NCI-H1694 treated with DMSO at 0.1 percent for 48 hours (cell line): ENCODE measurements around the gene C6orf62.
"Not testable (repeated sequence)": the region's sequence is repeated elsewhere in the genome, so short reads cannot be mapped to it uniquely, and the experiment has no call there.

Source experiments
- DNase-seq: peaks from one replicate; lab custom pipeline; 2025; lab: John Stamatoyannopoulos, UW

C6orf62 gene

DNA sequence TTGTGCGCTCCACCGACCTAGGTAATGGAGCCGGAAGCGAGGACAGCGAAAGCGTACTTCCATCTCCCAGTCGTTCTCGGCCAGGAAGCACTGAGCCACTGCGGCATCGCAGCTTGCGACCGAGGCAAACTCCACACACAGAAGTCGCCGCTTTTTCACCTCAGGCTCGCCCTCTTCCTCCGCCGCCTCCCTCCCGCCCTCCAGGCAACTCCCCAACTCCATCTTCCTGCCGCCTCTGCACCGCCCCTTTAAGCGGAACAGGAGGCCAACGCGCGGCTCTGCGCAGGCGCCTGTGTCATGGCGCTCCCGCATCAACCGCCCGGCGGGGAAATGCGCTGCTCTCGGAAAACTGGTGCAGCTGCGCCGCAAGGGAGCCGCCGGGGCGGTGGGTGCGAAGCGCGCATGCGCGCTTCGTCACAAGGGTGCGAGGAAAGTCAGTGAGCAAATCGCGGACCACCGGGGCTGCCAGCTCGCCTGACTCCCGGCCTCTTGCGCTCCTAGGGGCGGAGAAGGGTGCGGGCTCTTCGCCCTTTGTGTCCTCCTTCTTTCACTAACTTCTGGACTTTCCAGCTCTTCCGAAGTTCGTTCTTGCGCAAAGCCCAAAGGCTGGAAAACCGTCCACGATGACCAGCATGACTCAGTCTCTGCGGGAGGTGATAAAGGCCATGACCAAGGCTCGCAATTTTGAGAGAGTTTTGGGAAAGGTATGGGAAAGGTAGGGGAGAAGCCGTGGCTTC lies 52.1 kb downstream of the C6orf62 start, which contains the start of the genes ACOT13 and TDP2:
ACOT13 (plus strand) TSS at position 437 of the 737 bp plus-strand sequence; CDS start at position 624, 187 bp downstream.
TDP2 (minus strand) TSS at position 259 of the 737 bp plus-strand sequence; CDS start at position 222, 37 bp downstream.
- peak; percentile 91 for DNase-seq

DNA sequence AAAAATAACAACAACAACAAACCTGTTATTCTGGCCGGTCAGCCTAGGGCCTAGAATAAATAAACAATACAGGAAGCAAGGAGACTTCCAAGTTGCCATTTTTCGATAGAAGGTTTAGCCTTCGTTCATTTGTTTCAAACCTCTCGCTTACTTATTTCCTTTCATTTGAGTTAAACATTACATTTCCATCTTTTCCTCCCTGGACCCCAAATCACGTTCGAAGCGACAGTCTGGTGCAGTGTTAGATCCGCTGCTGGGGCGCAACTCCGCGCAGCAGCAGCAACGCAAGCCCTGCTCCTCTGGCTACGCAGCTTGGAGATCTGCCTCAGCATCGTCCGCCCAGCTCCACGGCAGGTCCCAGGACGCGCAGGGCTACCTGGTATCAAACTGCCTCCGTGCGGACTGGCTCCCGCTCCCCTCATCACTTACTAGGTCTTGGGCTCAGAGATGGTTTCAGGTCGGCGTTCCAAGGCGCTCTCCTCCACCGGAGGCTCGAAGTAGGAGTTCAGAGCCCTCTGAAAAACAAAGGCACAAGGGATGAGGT lies 52.8 kb downstream of the C6orf62 start:
- DNase-seq = no peak

DNA sequence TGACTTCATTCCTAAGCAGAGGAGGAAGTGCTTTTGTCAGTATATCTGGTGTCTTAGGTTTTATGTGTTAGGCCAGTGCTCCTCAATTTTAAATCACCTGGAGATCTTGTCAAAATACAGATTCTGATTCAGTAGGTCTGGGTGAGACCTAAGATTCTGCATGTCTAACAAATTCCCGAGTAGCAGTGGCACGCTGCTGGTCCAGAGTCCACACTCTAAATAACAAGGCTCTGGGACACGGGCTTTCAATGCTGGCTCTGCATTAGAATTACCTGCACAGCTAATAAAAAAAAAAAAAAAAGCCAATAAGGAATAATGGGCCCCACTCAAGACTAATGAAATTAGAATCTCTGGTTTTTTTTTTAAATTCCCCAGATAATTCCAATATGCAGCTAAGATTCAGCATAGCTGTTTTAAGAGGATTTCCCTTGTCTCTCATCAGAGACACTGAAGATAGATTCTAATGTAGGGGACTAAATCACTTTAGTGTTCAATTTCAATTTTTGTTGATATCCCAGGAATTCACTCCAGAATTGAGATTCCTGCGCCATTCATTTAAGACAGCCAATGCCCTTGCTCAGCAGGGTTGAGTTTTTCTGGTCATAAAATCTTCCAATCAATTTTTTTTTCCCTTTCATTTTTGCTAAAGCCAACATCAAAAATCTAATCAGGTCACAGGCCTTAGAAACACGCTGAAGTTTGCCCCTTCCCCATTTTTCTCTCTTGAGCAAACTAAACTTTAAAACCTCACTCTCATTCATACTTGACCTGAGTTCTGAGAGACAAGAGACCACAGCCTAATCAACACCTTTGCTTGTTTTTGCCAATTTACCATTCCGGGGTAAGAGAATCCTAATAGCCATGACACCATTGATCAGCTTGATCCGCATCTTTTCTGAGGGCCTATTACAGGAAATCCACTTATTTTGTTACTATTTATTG lies 54.6 kb downstream of the C6orf62 start:
- DNase-seq = no peak

DNA sequence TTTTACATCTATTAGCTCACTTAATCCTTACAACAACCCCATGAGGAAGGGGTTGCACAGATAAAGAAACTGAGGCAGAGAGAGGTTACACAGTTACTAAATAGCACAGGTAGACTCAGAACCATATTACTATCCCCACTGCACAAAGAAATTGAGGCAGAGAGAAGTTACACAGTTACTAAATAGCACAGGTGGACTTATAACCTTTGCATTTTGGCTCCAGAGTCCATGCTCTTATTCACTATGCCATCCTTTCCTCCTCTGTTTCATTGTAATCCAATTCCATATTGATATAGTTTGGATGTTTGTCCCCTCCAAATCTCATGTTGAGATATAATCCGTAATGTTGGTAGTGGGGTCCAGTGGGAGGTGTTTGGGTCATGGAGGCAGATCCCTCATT lies 55.8 kb downstream of the C6orf62 start:
- DNase-seq = no peak

GRCh38 chr6:24662236-24662635 lies 56.7 kb downstream of the C6orf62 start:
- no peak for DNase-seq

GRCh38 chr6:24661759-24662158 lies 57.2 kb downstream of the C6orf62 start:
- DNase-seq = not testable (repeated sequence)

GRCh38 chr6:24660105-24660504 lies 58.8 kb downstream of the C6orf62 start:
- DNase-seq = no peak

DNA sequence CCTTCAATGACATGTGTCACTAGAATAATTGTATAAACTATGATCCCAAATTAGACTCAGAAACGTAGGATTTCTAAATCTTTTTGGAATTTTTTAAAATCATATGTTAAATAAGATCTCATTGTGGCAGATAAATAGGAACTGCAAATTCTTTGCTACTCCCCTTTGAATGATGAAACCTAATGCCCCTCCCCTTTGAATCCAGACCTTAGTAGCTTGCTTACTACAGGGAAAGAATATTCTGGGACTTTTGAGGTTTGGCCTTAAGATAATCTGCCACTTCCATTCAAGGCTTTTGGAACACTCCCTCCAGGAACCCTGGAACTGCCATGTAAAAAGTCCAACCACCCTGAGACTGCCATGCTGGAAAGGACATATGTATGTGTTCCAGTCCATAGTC lies 59.4 kb downstream of the C6orf62 start:
- DNase-seq = no peak

DNA sequence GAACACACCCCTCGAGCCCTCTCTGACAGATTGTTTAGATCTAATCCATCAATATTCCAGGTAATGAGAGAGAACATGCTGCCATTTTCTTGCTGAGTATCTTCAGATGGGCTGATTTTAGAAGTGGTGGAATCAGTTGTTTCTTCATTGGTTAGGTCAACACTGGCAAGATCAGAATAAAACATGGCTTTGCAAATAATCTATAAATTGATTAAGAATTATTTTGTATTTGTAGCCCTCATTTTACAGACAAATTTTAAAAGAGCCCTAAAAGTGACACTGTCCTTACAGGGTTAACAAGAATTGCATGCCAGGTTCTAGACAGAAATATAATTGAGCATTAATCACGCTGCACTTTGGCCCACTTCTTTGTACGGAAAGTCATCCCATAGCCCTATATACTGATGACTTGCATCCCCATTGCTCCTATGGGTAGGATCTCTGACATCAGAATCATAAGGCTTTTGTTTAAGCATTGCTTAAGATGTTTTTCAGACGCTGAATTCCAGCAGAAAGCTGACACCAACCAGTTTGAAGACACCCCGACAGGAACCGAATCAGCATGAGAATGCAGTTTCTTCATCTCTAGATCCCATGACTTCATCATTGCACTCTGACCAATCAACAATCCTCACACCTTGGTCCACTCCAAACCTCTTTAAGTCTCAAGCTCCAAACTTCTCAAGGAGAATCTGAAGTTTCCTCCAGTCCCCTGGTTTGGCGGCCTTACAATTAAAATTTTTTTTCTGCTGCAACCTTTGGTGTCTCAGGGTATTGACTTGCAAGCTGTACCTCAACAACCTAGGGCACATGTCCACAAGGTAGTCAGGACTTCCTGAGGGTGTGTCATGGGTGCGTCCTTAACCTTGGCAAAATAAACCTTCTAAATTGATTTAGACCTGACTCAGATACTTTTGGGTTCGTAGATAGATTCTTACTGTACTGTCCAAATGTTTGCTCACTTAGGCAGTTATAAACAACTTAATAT lies 60.1 kb downstream of the C6orf62 start:
- no peak for DNase-seq

GRCh38 chr6:24655215-24655614 lies 63.7 kb downstream of the C6orf62 start:
- no peak for DNase-seq
